Karpas-422 (cell line): Measurements from ENCODE around the gene ERC1. TPM values are rescaled to one million over a fixed set of nuclear protein-coding genes. Genes with fewer than 3 reads are reported as not detected.
A peak's percentile ranks its signal among the peaks of the same experiment; 100 is the strongest.
"Not testable (repeated sequence)": the region's sequence is repeated elsewhere in the genome, so short reads cannot be mapped to it uniquely, and the experiment has no call there.

ENCODE experiments used
- DNase-seq: peaks from one replicate; pipeline ENCODE4 v3.0.0-alpha.2; 2015
- H2AFZ ChIP-seq: fragments of 200-600 bp; sonication (generic); 2 replicates; pipeline ENCODE4 v1.6.1; 2014; ENCODE audit warnings: antibody characterized with exemption, low read length, mixed read lengths
- H3K27ac ChIP-seq: fragments of 200-600 bp; sonication (generic); 2 replicates; pipeline ENCODE4 v1.5.1; 2014; ENCODE audit warnings: mild to moderate bottlenecking, low read length, moderate library complexity
- H3K27me3 ChIP-seq: fragments of 200-600 bp; sonication (generic); 2 replicates; pipeline ENCODE4 v1.6.1; 2014; ENCODE audit warnings: low read length, mixed read lengths
- H3K36me3 ChIP-seq: fragments of 200-600 bp; sonication (generic); 2 replicates; pipeline ENCODE4 v1.6.1; 2014; ENCODE audit warnings: low read length, mixed read lengths; ENCODE audit not compliant: insufficient read depth
- H3K4me1 ChIP-seq: fragments of 200-600 bp; sonication (generic); 2 replicates; pipeline ENCODE4 v1.6.1; 2014; ENCODE audit warnings: mild to moderate bottlenecking, low read length, mixed read lengths
- H3K4me2 ChIP-seq: fragments of 200-600 bp; sonication (generic); 2 replicates; pipeline ENCODE4 v1.6.1; 2014; ENCODE audit warnings: low read length, low read depth, mild to moderate bottlenecking; ENCODE audit not compliant: poor library complexity, severe bottlenecking
- H3K4me3 ChIP-seq: fragments of 200-600 bp; sonication (generic); 2 replicates; pipeline ENCODE4 v1.5.1; 2014; ENCODE audit warnings: mild to moderate bottlenecking, antibody characterized with exemption, low read length, mixed read lengths
- H3K79me2 ChIP-seq: fragments of 200-600 bp; sonication (generic); 2 replicates; pipeline ENCODE4 v1.6.1; 2014; ENCODE audit warnings: mild to moderate bottlenecking, low read length, mixed read lengths
- H3K9ac ChIP-seq: fragments of 200-600 bp; sonication (generic); 2 replicates; pipeline ENCODE4 v1.6.0; 2014; ENCODE audit warnings: low read length
- H3K9me2 ChIP-seq: fragments of 200-600 bp; sonication (generic), shearing (Covaris generic); replicated peaks from 2 replicates; pipeline ENCODE4 v1.6.0; 2014; ENCODE audit warnings: mild to moderate bottlenecking, low read length, moderate library complexity; ENCODE audit not compliant: insufficient read depth
- H3K9me3 ChIP-seq: fragments of 300-700, 200-600 bp; sonication (generic); 2 replicates; pipeline ENCODE4 v1.6.1; 2014; ENCODE audit warnings: low read length, mixed read lengths
- H4K20me1 ChIP-seq: fragments of 200-600 bp; sonication (generic); 2 replicates; pipeline ENCODE4 v1.6.1; 2014; ENCODE audit warnings: mild to moderate bottlenecking, antibody characterized with exemption, low read length, low read depth; ENCODE audit not compliant: insufficient read depth
- total RNA-seq: library from RNA; depleted of rRNA; stranded (reverse); fragments of >200 nt; shearing (Covaris generic); gene quantifications from 2 replicates; pipeline ENCODE4 v1.2.3, GENCODE V29; 2014; ENCODE audit warnings: low replicate concordance

ERC1 gene
- total RNA-seq, 1 experiment from 2014 or later = 20.3 TPM

DNA sequence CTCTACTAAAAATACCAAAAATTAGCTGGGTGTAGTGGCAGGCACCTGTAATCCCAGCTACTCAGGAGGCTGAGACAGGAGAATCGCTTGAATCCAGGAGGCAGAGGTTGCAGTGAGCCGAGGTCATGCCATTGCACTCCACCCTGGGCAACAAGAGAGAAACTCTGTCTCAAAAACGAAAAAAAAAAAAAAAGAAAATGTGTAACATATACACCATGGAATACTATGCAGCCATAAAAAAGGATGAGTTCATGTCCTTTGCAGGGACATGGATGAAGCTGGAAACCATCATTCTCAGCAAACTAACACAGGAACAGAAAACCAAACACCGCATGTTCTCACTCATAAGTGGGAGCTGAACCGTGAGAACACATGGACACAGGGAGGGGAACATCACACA, 326.0 kb downstream of the ERC1 start:
- not testable (repeated sequence) for H3K4me3 ChIP-seq, H3K9me2 ChIP-seq, H4K20me1 ChIP-seq, H3K79me2 ChIP-seq, H2AFZ ChIP-seq, H3K4me2 ChIP-seq, H3K9ac ChIP-seq, H3K36me3 ChIP-seq, DNase-seq, H3K27ac ChIP-seq, H3K9me3 ChIP-seq, H3K27me3 ChIP-seq
- peaks cover 24% of the 10 kb centered on the region for H3K4me1 ChIP-seq

GRCh38 chr12:1318327-1319031, 327.5 kb downstream of the ERC1 start:
- Histone ChIP-seq H3K27me3 (no peaks in the 10 kb centered on the region), H3K27ac (peak overlapping the region; percentile 85), H3K4me3 (no peak overlapping the region), H3K4me1 (peaks cover 29% of the 10 kb centered on the region), H3K79me2 (peaks cover 10% of the 10 kb centered on the region; the same call in 1 of the 2 replicates), H4K20me1 (no peaks in the 10 kb centered on the region), H3K9ac (no peak overlapping the region; the same call in 1 of the 2 replicates), H2AFZ (no peak overlapping the region), H3K36me3 (no peaks in the 10 kb centered on the region), H3K9me3 (no peaks in the 10 kb centered on the region), H3K4me2 (peak overlapping the region; percentile 35), H3K9me2 (no peaks in the 10 kb centered on the region)
- DNase-seq = peak; percentile 63

DNA sequence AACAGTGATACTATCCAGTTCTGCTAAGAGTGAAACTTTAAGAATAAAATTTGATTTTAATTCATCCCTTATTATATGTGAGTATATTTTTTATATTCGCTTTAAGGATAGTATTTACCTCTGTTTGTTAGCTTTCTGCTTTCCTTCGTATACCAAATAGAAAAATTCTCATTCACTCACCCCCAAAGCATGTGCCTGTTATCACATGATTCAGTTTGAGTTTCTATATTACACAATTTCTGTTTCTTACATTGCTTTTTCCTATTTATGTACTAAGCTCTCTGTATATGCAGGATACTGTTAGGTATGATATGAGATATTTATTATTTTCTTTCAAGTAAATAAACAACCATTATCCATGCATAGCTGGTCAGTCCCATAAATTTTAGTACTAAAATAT, 328.2 kb downstream of the ERC1 start:
- peak overlapping the region; percentile 85 for H3K27ac ChIP-seq
- no peak overlapping the region for H2AFZ ChIP-seq
- DNase-seq = no peak
- no peaks in the 10 kb centered on the region for H3K9me2 ChIP-seq
- peaks cover 30% of the 10 kb centered on the region for H3K4me1 ChIP-seq
- no peaks in the 10 kb centered on the region for H4K20me1 ChIP-seq
- no peaks in the 10 kb centered on the region for H3K27me3 ChIP-seq
- H3K36me3 ChIP-seq = no peaks in the 10 kb centered on the region
- no peak overlapping the region for H3K4me3 ChIP-seq
- no peaks in the 10 kb centered on the region for H3K9me3 ChIP-seq
- no peak overlapping the region for H3K9ac ChIP-seq
- peak overlapping the region; percentile 35 for H3K4me2 ChIP-seq
- peaks cover 10% of the 10 kb centered on the region; the same call in 1 of the 2 replicates for H3K79me2 ChIP-seq

- H3K4me2 ChIP-seq = no peak overlapping the region
- no peak overlapping the region for H3K4me3 ChIP-seq
- no peaks in the 10 kb centered on the region for H3K9me2 ChIP-seq
- DNase-seq = no peak
- H3K9me3 ChIP-seq = no peaks in the 10 kb centered on the region
- H3K79me2 ChIP-seq = peaks cover 10% of the 10 kb centered on the region; the same call in 1 of the 2 replicates
- H2AFZ ChIP-seq = no peak overlapping the region
- H3K36me3 ChIP-seq = no peaks in the 10 kb centered on the region
- no peaks in the 10 kb centered on the region for H4K20me1 ChIP-seq
- H3K4me1 ChIP-seq = peaks cover 33% of the 10 kb centered on the region
- peak overlapping the region; percentile 85 for H3K27ac ChIP-seq
- no peaks in the 10 kb centered on the region for H3K27me3 ChIP-seq
- no peak overlapping the region for H3K9ac ChIP-seq
Observed at GRCh38 chr12:1320021-1320420, 329.0 kb downstream of the ERC1 start.

DNA sequence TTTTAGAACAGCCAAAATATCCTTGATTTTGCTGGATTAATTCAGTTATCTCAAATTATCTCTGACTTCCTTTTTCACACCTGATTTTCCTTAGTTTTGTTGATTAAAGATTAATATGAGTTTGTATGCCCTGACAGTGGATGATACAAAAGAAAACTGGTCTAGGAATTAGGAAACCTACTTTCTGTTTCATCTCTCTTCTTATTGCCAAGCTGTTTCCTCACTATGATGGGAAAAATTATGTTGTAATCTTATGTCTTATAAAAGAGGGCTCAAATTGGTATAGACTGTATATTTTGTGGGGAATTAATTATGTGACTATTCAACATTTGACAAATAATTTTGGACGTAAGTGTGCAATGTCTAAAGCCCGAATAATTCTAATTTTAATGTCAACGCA, 331.8 kb downstream of the ERC1 start:
- Histone ChIP-seq H3K9ac (no peak overlapping the region), H3K9me2 (no peaks in the 10 kb centered on the region), H4K20me1 (no peaks in the 10 kb centered on the region), H2AFZ (no peak overlapping the region), H3K4me3 (no peak overlapping the region), H3K4me2 (no peak overlapping the region), H3K36me3 (no peaks in the 10 kb centered on the region), H3K4me1 (peaks cover 31% of the 10 kb centered on the region), H3K27ac (no peak overlapping the region), H3K27me3 (no peaks in the 10 kb centered on the region), H3K79me2 (peaks cover 10% of the 10 kb centered on the region; the same call in 1 of the 2 replicates), H3K9me3 (no peaks in the 10 kb centered on the region)
- DNase-seq = no peak

GRCh38 chr12:1324099-1324498, 333.1 kb downstream of the ERC1 start:
- DNase-seq = no peak

GRCh38 chr12:1324910-1325309, 333.9 kb downstream of the ERC1 start:
- H3K27ac ChIP-seq = no peak overlapping the region
- no peaks in the 10 kb centered on the region for H4K20me1 ChIP-seq
- peaks cover 11% of the 10 kb centered on the region; the same call in 1 of the 2 replicates for H3K4me1 ChIP-seq
- H3K9ac ChIP-seq = no peak overlapping the region
- H3K36me3 ChIP-seq = no peaks in the 10 kb centered on the region
- H3K4me2 ChIP-seq = no peak overlapping the region
- H3K4me3 ChIP-seq = no peak overlapping the region
- no peaks in the 10 kb centered on the region for H3K9me2 ChIP-seq
- H3K27me3 ChIP-seq = no peaks in the 10 kb centered on the region
- H2AFZ ChIP-seq = no peak overlapping the region
- DNase-seq = no peak
- H3K79me2 ChIP-seq = peaks cover 11% of the 10 kb centered on the region; the same call in 1 of the 2 replicates
- no peaks in the 10 kb centered on the region for H3K9me3 ChIP-seq

More at GRCh38 chr12:1324099-1324498, 333.1 kb downstream of the ERC1 start:
- no peaks in the 10 kb centered on the region for H3K36me3 ChIP-seq
- peaks cover 10% of the 10 kb centered on the region; the same call in 1 of the 2 replicates for H3K79me2 ChIP-seq
- H3K9me3 ChIP-seq = no peaks in the 10 kb centered on the region
- H3K4me2 ChIP-seq = no peak overlapping the region
- no peak overlapping the region for H3K9ac ChIP-seq
- H3K4me1 ChIP-seq = peaks cover 19% of the 10 kb centered on the region
- no peak overlapping the region for H2AFZ ChIP-seq
- H3K27me3 ChIP-seq = no peaks in the 10 kb centered on the region
- no peaks in the 10 kb centered on the region for H3K9me2 ChIP-seq
- H3K27ac ChIP-seq = no peak overlapping the region
- H4K20me1 ChIP-seq = no peaks in the 10 kb centered on the region
- H3K4me3 ChIP-seq = no peak overlapping the region

GRCh38 chr12:1325666-1326065, 334.6 kb downstream of the ERC1 start:
- no peaks in the 10 kb centered on the region for H3K9me2 ChIP-seq
- H3K4me3 ChIP-seq = no peak overlapping the region
- no peak overlapping the region for H3K4me2 ChIP-seq
- H3K36me3 ChIP-seq = no peaks in the 10 kb centered on the region
- no peaks in the 10 kb centered on the region for H3K9me3 ChIP-seq
- no peak overlapping the region for H3K27ac ChIP-seq
- H4K20me1 ChIP-seq = no peaks in the 10 kb centered on the region
- peaks cover 7% of the 10 kb centered on the region; the same call in 1 of the 2 replicates for H3K79me2 ChIP-seq
- DNase-seq = no peak
- H3K9ac ChIP-seq = no peak overlapping the region
- H3K27me3 ChIP-seq = no peaks in the 10 kb centered on the region
- peaks cover 11% of the 10 kb centered on the region; the same call in 1 of the 2 replicates for H3K4me1 ChIP-seq
- no peak overlapping the region for H2AFZ ChIP-seq
